Sigmoid colon (tissue), 7 donors: ENCODE measurements around the gene ZDHHC21. TPM values are rescaled to one million over a fixed set of nuclear protein-coding genes. Genes with fewer than 3 reads are reported as not detected.

ENCODE experiments used
- DNase-seq: peaks from one replicate; pipeline ENCODE4 v3.0.0-alpha.2; 2019
- H3K27ac ChIP-seq, 4 donors: fragments of 200-600 bp; sonication (generic); one replicate each; pipeline ENCODE4 v1.5.1; 2016 to 2019; ENCODE audit warnings: mild to moderate bottlenecking in 1 of 4
- H3K27me3 ChIP-seq, 3 donors: fragments of 200-600 bp; sonication (generic); one replicate each; pipeline ENCODE4 v1.5.1; 2019; ENCODE audit warnings: mild to moderate bottlenecking in 1 of 3
- H3K36me3 ChIP-seq, 4 donors: fragments of 200-600 bp; sonication (generic); one replicate each; pipeline ENCODE4 v1.5.1; 2016 to 2019
- H3K4me1 ChIP-seq, 4 donors: fragments of 200-600 bp; sonication (generic); one replicate each; pipeline ENCODE4 v1.5.1; 2017 to 2019
- H3K4me3 ChIP-seq, 4 donors: fragments of 200-600 bp; sonication (generic); one replicate each; pipeline ENCODE4 v1.5.1; 2017 to 2019; ENCODE audit warnings: mild to moderate bottlenecking in 2 of 4, moderate library complexity in 1 of 4
- H3K9me3 ChIP-seq, 4 donors: fragments of 200-600 bp in 3 of 4; sonication (generic) in 3 of 4; one replicate each; pipeline versions ENCODE4 v1.5.1 to v1.6.1; 2013 to 2019
- EP300 ChIP-seq, 4 donors: sonication (generic); formaldehyde crosslinking; IDR thresholded peaks; one replicate each; pipeline ENCODE4 v1.6.1; 2017; ENCODE audit warnings: antibody characterized with exemption in 4 of 4
- POLR2A ChIP-seq, 2 donors: fragments of 450-650 bp; IDR thresholded peaks; one replicate each; pipeline ENCODE4 v1.6.1; 2016; ENCODE audit warnings: antibody characterized with exemption in 2 of 2, mild to moderate bottlenecking in 2 of 2, moderate library complexity in 2 of 2
- POLR2AphosphoS5 ChIP-seq, 4 donors: sonication (generic); formaldehyde crosslinking; IDR thresholded peaks; one replicate each; pipeline ENCODE4 v1.6.1; 2017; ENCODE audit warnings: antibody characterized with exemption in 4 of 4
- WGBS, 2 donors: extraction: QIAGEN DNeasy Blood & Tissue Kit; methylation state at CpG; one replicate each; pipeline ENCODE4 v1.1.7; 2013; 5-methylcytosine and 5-hydroxymethylcytosine counted together
- intact Hi-C: fragments of 100-400 bp; cut with DNase I; formaldehyde crosslinking; loops from one replicate; pipeline ENCODE4 v1.15.1; 2023
- polyA plus RNA-seq, 3 donors: library from polyadenylated mRNA; stranded (reverse); fragments of 200-250 nt; gene quantifications; one replicate each; pipeline ENCODE4 v1.2.3, GENCODE V29; 2013
- total RNA-seq, 4 donors: library from RNA; depleted of rRNA; stranded (reverse); fragments of >200 nt; gene quantifications; one replicate each; pipeline ENCODE4 v1.1.0, GENCODE V29; 2016
- TF ChIP-seq, protein P1 (sequence below), 4 experiments: fragments of 450-650 bp in 3 of 4; fragments of 200-600 bp in 1 of 4; IDR thresholded peaks; one replicate each; pipeline ENCODE4 v1.5.1; 2016 to 2019; ENCODE audit warnings: antibody characterized with exemption in 4 of 4, mild to moderate bottlenecking in 3 of 4, moderate library complexity in 2 of 4
- donor health status: healthy with polysubstance abuse.
- donor health status: Bipolar disorder and iron deficiency.
- donor health status: healthy.

ZDHHC21 gene
- total and polyA plus RNA-seq, 7 donors, result 3.0 to 34.9 (median 14.1) TPM

DNA sequence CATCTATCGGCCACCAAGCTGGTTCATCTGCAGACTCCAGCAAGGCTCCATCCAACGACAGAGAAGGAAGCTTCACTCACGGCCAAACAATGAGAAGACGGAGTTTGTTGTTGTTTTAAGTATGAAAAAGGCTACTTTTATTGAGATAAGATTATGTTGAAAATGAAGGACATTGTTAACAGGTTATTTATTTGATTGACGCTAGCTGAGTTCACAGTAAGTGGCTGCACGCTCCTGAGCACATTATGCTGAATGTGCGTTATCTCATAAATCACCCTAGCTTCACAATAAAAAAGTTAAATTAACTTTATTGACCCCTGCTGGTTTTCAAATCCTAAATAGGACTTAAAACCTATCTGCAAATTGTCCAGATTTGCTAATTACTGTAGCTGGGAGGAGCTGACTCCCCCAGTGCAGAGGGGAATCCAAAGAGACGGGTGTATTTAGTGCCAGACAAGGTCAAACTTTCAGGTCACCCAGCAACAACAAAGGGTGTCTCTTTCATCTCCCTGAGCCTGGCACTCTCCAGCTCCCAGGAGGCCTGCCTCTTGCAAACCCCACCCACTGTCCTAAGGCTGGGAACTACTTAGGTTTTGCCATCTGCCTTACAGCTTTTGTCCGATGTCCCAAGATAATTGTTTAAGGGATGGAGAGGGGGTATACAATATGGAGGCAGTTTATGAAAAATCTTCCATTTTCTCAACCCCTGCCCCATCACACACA lies 129.2 kb downstream of the ZDHHC21 start:
- TF ChIP-seq, protein P1, sequence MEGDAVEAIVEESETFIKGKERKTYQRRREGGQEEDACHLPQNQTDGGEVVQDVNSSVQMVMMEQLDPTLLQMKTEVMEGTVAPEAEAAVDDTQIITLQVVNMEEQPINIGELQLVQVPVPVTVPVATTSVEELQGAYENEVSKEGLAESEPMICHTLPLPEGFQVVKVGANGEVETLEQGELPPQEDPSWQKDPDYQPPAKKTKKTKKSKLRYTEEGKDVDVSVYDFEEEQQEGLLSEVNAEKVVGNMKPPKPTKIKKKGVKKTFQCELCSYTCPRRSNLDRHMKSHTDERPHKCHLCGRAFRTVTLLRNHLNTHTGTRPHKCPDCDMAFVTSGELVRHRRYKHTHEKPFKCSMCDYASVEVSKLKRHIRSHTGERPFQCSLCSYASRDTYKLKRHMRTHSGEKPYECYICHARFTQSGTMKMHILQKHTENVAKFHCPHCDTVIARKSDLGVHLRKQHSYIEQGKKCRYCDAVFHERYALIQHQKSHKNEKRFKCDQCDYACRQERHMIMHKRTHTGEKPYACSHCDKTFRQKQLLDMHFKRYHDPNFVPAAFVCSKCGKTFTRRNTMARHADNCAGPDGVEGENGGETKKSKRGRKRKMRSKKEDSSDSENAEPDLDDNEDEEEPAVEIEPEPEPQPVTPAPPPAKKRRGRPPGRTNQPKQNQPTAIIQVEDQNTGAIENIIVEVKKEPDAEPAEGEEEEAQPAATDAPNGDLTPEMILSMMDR (IDR thresholded peaks at IDR 0.05), result no peak
- TF ChIP-seq POLR2A (IDR thresholded peaks at IDR 0.05) (no peak), EP300 (IDR thresholded peaks at IDR 0.05) (no peak), POLR2AphosphoS5 (IDR thresholded peaks at IDR 0.05) (no peak)
- Histone ChIP-seq H3K27ac (no peak overlapping the region), H3K27me3 (no peaks in the 10 kb centered on the region), H3K4me3 (no peak overlapping the region), H3K4me1 (no peaks in the 10 kb centered on the region), H3K36me3 (no peaks in the 10 kb centered on the region), H3K9me3 (no peaks in the 10 kb centered on the region)
- no peak for DNase-seq
- 86 to 87% methylated on average over 9 of the region's 9 CpGs for WGBS, 2 donors
- intact Hi-C loops, result no loop called here

DNA sequence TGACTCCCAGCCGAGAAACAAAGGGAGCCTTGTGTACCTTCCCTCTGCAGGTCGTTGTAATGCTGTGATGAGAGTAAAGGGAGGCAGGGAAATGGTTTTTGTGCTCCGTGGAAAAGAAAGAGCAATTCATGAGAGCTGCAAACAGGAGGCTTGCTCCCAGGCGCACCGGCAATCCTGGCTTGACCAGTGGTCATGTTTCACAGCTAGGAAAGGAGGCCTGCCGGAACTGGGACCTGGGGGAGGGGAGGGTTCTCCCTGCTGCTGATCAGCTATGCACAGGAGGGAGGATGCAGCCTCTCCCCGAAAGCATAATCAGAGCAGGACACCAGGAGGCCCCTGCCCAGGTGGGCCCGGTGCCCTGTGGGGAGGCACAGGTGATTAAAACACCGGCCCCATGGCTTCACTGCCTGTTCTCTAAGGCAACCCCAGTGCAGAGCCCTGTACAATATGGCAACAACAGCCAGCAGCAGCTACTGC lies 131.3 kb downstream of the ZDHHC21 start:
- H3K27me3 ChIP-seq, result no peaks in the 10 kb centered on the region
- H3K9me3 ChIP-seq, result no peaks in the 10 kb centered on the region
- no peak overlapping the region for H3K4me3 ChIP-seq
- H3K36me3 ChIP-seq, result no peaks in the 10 kb centered on the region
- no peaks in the 10 kb centered on the region for H3K4me1 ChIP-seq
- no peak for DNase-seq
- intact Hi-C loops, result no loop called here
- 22 to 54% methylated on average over 9 of the region's 9 CpGs for WGBS, 2 donors
- TF ChIP-seq POLR2A (IDR thresholded peaks at IDR 0.05) (no peak), POLR2AphosphoS5 (IDR thresholded peaks at IDR 0.05) (no peak), EP300 (IDR thresholded peaks at IDR 0.05) (no peak)
- TF ChIP-seq, protein P1 (IDR thresholded peaks at IDR 0.05), result no peak
- no peak overlapping the region for H3K27ac ChIP-seq

Other genes with a start within 250 kb of the ZDHHC21 start
- gene CER1, start 29.3 kb upstream of the ZDHHC21 start, total RNA-seq, result under 1 TPM in 2 of 4 donors, not detected in 2; 0.71 to 0.99 TPM
- not detected for gene CER1, start 29.3 kb upstream of the ZDHHC21 start, polyA plus RNA-seq
- 10 to 100 TPM; 10.6 to 45.1 (median 16.6) TPM for gene FREM1, start 217.0 kb upstream of the ZDHHC21 start, total RNA-seq
- gene FREM1, start 217.0 kb upstream of the ZDHHC21 start, polyA plus RNA-seq, result 1 to 10 TPM in 1 of 3 donors, under 1 TPM in 1, not detected in 1; 0.96 to 1.2 TPM